Measurements from ENCODE around the gene TTN. TPM values are rescaled to one million over a fixed set of nuclear protein-coding genes. Genes with fewer than 3 reads are reported as not detected.
A peak's percentile ranks its signal among the peaks of the same experiment; 100 is the strongest.

The TTN gene
- total and polyA plus RNA-seq, 2 of the 4 experiments (the other 2 are of a cell fraction), result 0.02 to 0.18 TPM

DNA sequence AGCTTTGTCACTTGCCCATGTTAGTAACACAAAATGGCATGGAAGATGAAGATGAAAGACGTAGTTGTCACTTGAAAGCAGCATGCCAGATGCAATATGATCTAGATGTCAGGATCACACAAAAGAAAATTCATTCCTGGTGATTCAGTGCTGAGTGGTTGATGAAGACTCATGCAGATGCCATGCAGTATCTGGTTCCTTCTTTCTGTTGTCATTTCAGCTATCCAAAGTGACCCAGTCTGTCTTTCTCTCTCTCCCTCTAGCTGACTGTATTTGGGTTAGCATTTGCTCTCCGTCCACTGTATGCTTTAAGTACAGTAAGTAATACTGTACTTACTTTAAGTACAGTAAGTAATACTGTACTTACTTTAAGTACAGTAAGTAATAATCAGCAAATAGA lies 50.4 kb downstream of the TTN start:
- no peak overlapping the region for H2AFZ ChIP-seq (replicated peaks; ENCODE audit: low read length, poor library complexity)
- H2BK15ac ChIP-seq (ENCODE audit: low read depth, low read length), result no peak overlapping the region
- no peaks in the 10 kb centered on the region for H3K9me1 ChIP-seq (ENCODE audit: insufficient read depth, low read length)
- no peak overlapping the region for H3K27ac ChIP-seq (ENCODE audit: insufficient read depth, low read length)
- in situ Hi-C loops (cut with MboI; ENCODE audit: low sequenced_read_pairs), result no loop called here
- peak; percentile 82 for ATAC-seq (ENCODE audit: low read depth)
- intact Hi-C loops (cut with micrococcal nuclease), result no loop called here
- no peak overlapping the region for H3K14ac ChIP-seq (replicated peaks; ENCODE audit: low read depth, low read length)
- H4K8ac ChIP-seq (ENCODE audit: low read depth in 2 of 2, low read length in 2 of 2), result no peak overlapping the region
- H2AK5ac ChIP-seq (ENCODE audit: low read depth, low read length), result no peak overlapping the region
- H4K5ac ChIP-seq (ENCODE audit: low read depth, low read length), result no peak overlapping the region
- no peak overlapping the region for H3K9ac ChIP-seq (ENCODE audit: low read depth, low read length)
- H3K4me2 ChIP-seq (ENCODE audit: low read depth, low read length), result peak overlapping the region; percentile 39; the same call in 1 of the 2 replicates
- WGBS, 2 experiments (ENCODE audit: extremely low coverage in 2 of 2, insufficient read length in 1 of 2), result 33% methylated on average over 1 of the region's 2 CpGs; no CpG with 5 or more reads in 1 of the 2 experiments
- H3K18ac ChIP-seq (ENCODE audit: low read depth, low read length), result no peak overlapping the region
- ChIA-PET POLR2A (ENCODE audit: unreplicated experiment) (no interaction called here), CTCF (no interaction called here)
- TF ChIP-seq FOS (IDR thresholded peaks at IDR 0.05; ENCODE audit: low read depth, low read length) (0 out of 2 replicates have a peak, but pooled peaks have one; percentile 12), SMC3 (IDR thresholded peaks at IDR 0.05; ENCODE audit: low read depth, low read length) (no peak)
- dilution Hi-C loops (cut with HindIII; ENCODE audit: low sequenced_read_pairs, unreplicated experiment), result no loop called here
- BruUV-seq (replicated peaks), result no TSS peak
- H3K4me3 ChIP-seq (ENCODE audit: insufficient read depth, low read depth, low read length), result no peak overlapping the region
- H2BK20ac ChIP-seq (ENCODE audit: low read depth, low read length), result no peak overlapping the region
- no peak overlapping the region for H2AK9ac ChIP-seq (replicated peaks; ENCODE audit: low read depth, low read length, poor library complexity)
- H3K4ac ChIP-seq (ENCODE audit: low read depth, low read length), result no peak overlapping the region
- no peaks in the 10 kb centered on the region for H3K79me1 ChIP-seq (ENCODE audit: low read depth in 1 of 2, low read length in 2 of 2)
- no peak overlapping the region for H4K91ac ChIP-seq (ENCODE audit: insufficient read depth, low read depth, low read length)
- H4K20me1 ChIP-seq (ENCODE audit: insufficient read depth, low read length), result no peaks in the 10 kb centered on the region
- no peak overlapping the region for H2BK5ac ChIP-seq (ENCODE audit: low read depth, low read length, poor library complexity, severe bottlenecking)
- H3K56ac ChIP-seq (ENCODE audit: extremely low read depth, insufficient read depth, low read length), result no peak overlapping the region
- no peaks in the 10 kb centered on the region for H3K9me3 ChIP-seq (ENCODE audit: control insufficient read depth, insufficient read depth, low read length)
- no peaks in the 10 kb centered on the region for H3K36me3 ChIP-seq (ENCODE audit: control insufficient read depth, insufficient read depth, low read length)
- H2BK120ac ChIP-seq (ENCODE audit: low read depth, low read length), result no peak overlapping the region
- 0 out of 2 replicates have a peak, but pooled peaks cover 2% of the 10 kb centered on the region for H3K4me1 ChIP-seq (ENCODE audit: control insufficient read depth, insufficient read depth, low read length)
- peak; percentile 65 for DNase-seq
- H3K27me3 ChIP-seq (ENCODE audit: control insufficient read depth, insufficient read depth, low read length), result no peaks in the 10 kb centered on the region; the same call in 1 of the 2 replicates
- no peak overlapping the region for H3K23ac ChIP-seq (ENCODE audit: low read depth, low read length)

Measured in IMR-90 (cell line).